Aorta (tissue), 5 donors: Measurements from ENCODE around the gene ENPP7. TPM values are rescaled to one million over a fixed set of nuclear protein-coding genes. Genes with fewer than 3 reads are reported as not detected.

Source experiments
- ATAC-seq: fragments of 200-7000 bp; cut with Tn5 transposase; one replicate; pipeline ENCODE4 v1.9.1; 2022; ENCODE audit warnings: moderate library complexity; ENCODE audit not compliant: low FRiP score
- DNase-seq, 2 donors: peaks; one replicate each; pipeline ENCODE4 v3.0.0-alpha.2; 2020
- H3K27ac ChIP-seq, 2 donors: one replicate each; pipeline ENCODE4 v1.5.1; 2013; ENCODE audit warnings: low read length in 2 of 2, mild to moderate bottlenecking in 2 of 2, moderate library complexity in 2 of 2, control low read depth in 1 of 2, inconsistent platforms in 1 of 2, low read depth in 1 of 2
- H3K27me3 ChIP-seq, 2 donors: one replicate each; pipeline ENCODE4 v1.6.1; 2013; ENCODE audit warnings: control low read depth in 1 of 2, low read length in 1 of 2, mild to moderate bottlenecking in 1 of 2, moderate library complexity in 1 of 2; ENCODE audit not compliant: insufficient read depth in 2 of 2, control insufficient read depth in 1 of 2
- H3K36me3 ChIP-seq, 2 donors: one replicate each; pipeline ENCODE4 v1.6.1; 2013; ENCODE audit warnings: control low read depth in 1 of 2, low read length in 1 of 2, mild to moderate bottlenecking in 1 of 2; ENCODE audit not compliant: insufficient read depth in 2 of 2, control insufficient read depth in 1 of 2
- H3K4me1 ChIP-seq, 2 donors: one replicate each; pipeline ENCODE4 v1.6.1; 2013; ENCODE audit warnings: low read length in 2 of 2, control low read depth in 1 of 2, mild to moderate bottlenecking in 1 of 2, moderate library complexity in 1 of 2; ENCODE audit not compliant: insufficient read depth in 2 of 2, control insufficient read depth in 1 of 2
- H3K4me3 ChIP-seq, 2 donors: one replicate each; pipeline ENCODE4 v1.5.1; 2013; ENCODE audit warnings: low read length in 2 of 2, control low read depth in 1 of 2, mild to moderate bottlenecking in 1 of 2
- H3K9me3 ChIP-seq: one replicate; pipeline ENCODE4 v1.6.1; 2013; ENCODE audit warnings: mild to moderate bottlenecking, low read length; ENCODE audit not compliant: control insufficient read depth
- WGBS, 2 donors: extraction: QIAGEN DNeasy Blood & Tissue Kit; methylation state at CpG; one replicate each; pipeline ENCODE4 v1.1.7; 2013; 5-methylcytosine and 5-hydroxymethylcytosine counted together
- intact Hi-C, 2 donors: fragments of 100-400 bp; cut with DNase I; formaldehyde crosslinking; loops; one replicate each; pipeline versions ENCODE4 v1.14.2 to v1.15.0; 2022
- polyA plus RNA-seq, 2 donors: library from polyadenylated mRNA; stranded (reverse); fragments of 200-250 nt; gene quantifications; one replicate each; pipeline ENCODE4 v1.2.3, GENCODE V29; 2013
- total RNA-seq, 2 donors: library from RNA; stranded (reverse); fragmentation: NEBNext Ultra II Directional; extraction: Animal tissue kit (Norgen Biotek cat#: 25700); gene quantifications; one replicate each; pipeline ENCODE4 v1.2.1, GENCODE V29; 2021
- donor health status: healthy with polysubstance abuse.
- donor health status: Bipolar disorder and iron deficiency.
- donor health status: DM: no; HTN: no; CAD: no.
- donor health status: DM: no; HTN: no; CAD: no.
- donor health status: DM: yes; HTN: yes; CAD: no.

ENPP7 gene
- total and polyA plus RNA-seq, 4 donors = 10.9 TPM; not detected in 3

DNA sequence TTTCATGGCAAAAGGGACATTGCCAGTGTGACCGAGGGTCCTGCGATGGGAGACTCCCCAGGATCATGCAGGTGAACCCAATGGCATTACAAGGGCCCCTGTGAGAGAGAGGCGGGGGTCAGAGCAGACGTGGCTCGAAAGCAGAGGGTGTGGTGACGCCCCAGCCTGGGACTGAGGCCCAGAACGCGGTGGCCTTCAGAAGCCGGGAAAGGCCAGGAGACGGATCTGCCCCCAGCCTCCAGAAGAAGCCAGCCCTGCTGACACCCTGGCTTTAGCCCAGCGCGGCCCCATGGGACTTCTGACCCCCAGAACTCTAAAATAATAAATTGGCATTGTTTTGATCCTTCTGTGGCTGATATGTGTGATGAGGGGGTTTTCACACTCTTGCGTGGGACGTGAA is 17.4 kb upstream of the ENPP7 start:
- WGBS, 2 donors = 78 to 79% methylated on average over 14 of the region's 14 CpGs
- DNase-seq (no peak), ATAC-seq (no peak)
- intact Hi-C loops = no loop called here
- no peak overlapping the region for H3K4me3 ChIP-seq
- no peaks in the 10 kb centered on the region for H3K9me3 ChIP-seq
- no peaks in the 10 kb centered on the region for H3K36me3 ChIP-seq
- H3K4me1 ChIP-seq = no peaks in the 10 kb centered on the region
- H3K27me3 ChIP-seq = no peaks in the 10 kb centered on the region
- H3K27ac ChIP-seq = no peak overlapping the region

DNA sequence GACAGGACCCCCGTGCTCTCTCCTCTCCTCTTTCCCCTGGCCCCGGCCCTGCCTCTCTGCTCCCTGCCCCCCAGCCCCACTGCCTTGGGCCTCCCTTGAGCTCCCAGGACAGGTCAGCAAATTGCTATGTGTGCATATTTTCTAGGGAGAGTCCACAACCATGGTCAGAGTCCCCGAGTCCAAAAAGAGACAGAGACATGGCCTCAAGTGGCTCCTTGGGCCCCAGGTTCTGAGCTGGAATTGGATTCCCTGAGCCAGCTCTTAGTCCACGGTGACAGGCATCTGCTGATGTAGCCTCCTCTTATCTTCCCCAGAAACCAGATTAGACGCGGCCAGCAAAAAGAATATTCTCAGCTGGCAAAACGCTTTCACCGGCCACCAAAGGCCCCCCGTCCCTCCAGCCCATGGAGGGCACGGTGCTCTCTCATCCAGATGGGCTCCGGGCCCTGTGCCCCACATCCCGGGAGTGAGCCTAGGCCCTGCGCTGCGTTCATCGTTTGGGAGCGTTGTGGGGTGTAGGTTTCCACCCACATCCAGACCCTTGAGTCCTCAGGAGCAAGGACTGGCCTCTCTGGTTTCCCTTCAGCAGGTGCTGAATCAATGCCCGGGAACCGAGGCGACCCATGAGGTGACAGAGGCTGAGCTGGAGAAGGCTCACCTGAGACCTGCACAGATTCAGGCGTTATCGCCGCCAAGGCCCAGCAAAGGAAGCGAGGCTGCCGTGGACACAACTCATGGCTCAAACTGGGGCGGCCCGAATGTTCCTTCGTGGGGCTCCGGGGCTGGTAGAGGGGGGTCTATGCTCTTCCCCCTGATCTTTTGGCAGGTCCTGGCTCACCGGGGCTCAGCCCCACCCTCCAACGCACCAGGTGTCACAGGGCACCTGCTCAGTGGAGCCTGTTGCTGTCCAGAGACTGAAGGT is 16.3 kb upstream of the ENPP7 start:
- Histone ChIP-seq H3K36me3 (no peaks in the 10 kb centered on the region), H3K9me3 (no peaks in the 10 kb centered on the region), H3K4me1 (no peaks in the 10 kb centered on the region), H3K4me3 (no peak overlapping the region), H3K27me3 (no peaks in the 10 kb centered on the region), H3K27ac (no peak overlapping the region)
- intact Hi-C loops = no loop called here
- DNase-seq (no peak), ATAC-seq (no peak)
- 76 to 83% methylated on average over 29 to 30 of the region's 30 CpGs for WGBS, 2 donors

DNA sequence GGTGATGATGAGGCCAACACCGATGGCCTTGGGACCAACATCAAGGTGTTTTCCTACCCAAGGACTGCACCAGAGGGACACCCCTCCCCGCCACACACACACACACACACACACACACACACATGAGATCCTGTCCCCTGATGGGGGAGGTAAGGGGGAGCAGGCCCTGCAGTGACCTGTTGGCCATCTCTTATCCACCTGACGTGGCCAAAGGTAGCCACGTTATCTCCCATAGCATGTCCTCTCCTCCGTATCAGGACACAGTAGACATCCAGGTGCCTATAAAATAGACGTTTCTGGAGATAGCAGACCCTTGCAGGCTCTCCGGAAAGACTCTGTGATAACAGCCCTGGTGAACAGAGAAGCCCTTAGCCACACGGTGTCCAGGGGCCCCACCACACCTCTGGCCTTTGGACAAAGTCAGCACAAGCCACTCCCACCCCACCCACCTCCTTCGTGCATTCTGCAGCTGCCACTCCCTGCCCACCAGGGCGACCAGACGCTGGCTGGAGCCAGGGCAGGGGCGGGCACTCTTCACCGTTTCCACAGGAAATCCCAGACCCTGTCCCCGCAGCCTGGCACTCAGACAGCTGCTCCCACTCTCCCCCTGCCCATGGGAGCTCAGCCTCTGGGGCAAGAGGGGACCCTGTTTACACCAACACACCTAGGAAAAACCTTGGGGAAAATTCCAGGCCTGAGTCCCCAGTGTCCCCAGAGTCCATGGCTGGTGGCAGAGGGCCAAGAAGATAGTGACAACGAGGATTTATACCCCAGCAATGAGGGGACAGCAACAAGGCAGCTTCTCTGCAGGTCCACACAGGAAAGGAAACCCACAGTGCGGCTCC is 15.4 kb upstream of the ENPP7 start:
- no peak for ATAC-seq
- no peak for DNase-seq
- no peak overlapping the region for H3K27ac ChIP-seq
- no peaks in the 10 kb centered on the region for H3K36me3 ChIP-seq
- no peak overlapping the region for H3K4me3 ChIP-seq
- no peaks in the 10 kb centered on the region for H3K27me3 ChIP-seq
- no peaks in the 10 kb centered on the region for H3K4me1 ChIP-seq
- 39 to 41% methylated on average over 16 of the region's 16 CpGs for WGBS, 2 donors
- no peaks in the 10 kb centered on the region for H3K9me3 ChIP-seq
- intact Hi-C loops = no loop called here

DNA sequence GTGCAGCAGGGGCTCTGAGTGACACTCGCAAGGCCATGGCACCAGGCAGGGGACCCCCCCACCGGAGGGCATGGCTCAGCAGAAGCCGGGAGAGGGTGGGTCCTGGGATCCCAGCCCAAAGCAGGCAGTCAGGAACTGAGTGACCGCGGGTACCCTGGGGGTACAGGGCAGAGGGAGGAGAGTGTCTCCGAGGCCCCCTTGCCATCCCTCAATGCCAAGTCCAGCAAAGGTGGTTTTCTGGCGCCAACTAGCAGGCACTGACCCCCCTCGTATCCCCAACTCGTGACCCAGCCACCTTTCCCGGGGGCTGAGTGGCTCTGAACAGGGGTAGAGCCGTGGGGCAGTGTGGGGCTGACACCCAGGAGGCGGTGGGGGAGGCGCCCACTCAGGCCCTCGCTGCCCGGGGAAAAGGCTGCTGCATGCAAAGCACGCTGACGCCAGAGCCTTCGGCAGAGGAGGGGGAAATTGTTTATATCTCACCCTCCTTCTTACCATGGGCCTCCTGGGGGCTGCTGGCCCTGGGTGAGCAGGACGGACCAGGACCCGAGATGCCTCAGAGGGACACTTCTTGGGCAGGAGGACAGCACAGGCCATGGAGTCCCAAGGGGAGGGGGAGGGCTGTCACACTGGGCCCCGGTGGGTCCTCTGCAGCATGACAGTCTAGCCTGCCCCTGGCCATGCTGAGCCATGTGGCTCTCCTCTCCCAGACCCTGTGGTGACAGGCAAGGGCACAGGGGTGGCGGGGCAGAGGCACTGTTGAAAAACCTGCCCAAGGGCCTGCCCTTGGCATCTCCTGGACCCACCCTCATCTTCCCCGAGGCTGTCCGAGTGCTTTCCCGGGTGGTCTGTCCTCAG is 14.6 kb upstream of the ENPP7 start:
- ATAC-seq = peak; percentile 4
- Histone ChIP-seq H3K9me3 (no peaks in the 10 kb centered on the region), H3K4me3 (no peak overlapping the region), H3K27me3 (no peaks in the 10 kb centered on the region), H3K27ac (no peak overlapping the region), H3K4me1 (no peaks in the 10 kb centered on the region), H3K36me3 (no peaks in the 10 kb centered on the region)
- intact Hi-C loops = no loop called here
- DNase-seq = no peak
- 46 to 51% methylated on average over 24 to 25 of the region's 25 CpGs for WGBS, 2 donors

DNA sequence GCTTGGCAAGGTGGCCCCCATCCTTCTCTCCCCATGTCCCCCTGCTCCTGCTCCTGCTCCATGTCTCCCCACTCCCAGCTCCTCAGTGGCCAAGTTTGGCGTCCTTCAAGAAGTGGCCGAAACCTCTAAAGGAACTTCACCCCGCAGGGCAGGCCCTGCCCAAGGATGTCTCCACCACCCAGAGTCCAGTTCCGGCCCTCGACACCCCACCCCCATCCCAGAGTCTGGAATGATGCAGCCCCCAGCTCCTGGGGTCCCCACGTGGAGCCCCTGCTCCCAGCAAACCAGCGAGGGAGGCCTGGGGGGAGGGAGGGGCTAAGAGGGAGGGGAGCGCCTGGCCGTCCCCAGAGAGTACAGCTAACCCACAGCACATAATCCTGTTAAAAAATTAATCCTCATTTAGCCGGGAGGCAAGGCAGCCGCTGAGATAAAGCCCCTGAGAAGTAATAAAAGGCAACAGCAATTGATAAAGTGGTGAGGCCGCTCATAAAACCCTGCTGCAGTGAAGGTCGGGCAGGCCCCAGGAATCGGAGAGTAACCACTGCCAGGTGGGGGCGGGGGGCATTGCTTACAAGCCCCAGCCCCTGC is 9.9 kb upstream of the ENPP7 start:
- no peak overlapping the region for H3K4me3 ChIP-seq
- H3K9me3 ChIP-seq = no peaks in the 10 kb centered on the region
- H3K27ac ChIP-seq = no peak overlapping the region
- H3K4me1 ChIP-seq = no peaks in the 10 kb centered on the region
- 60 to 61% methylated on average over 15 of the region's 15 CpGs for WGBS, 2 donors
- intact Hi-C loops = no loop called here
- DNase-seq (no peak), ATAC-seq (no peak)
- no peaks in the 10 kb centered on the region for H3K36me3 ChIP-seq
- H3K27me3 ChIP-seq = no peaks in the 10 kb centered on the region

DNA sequence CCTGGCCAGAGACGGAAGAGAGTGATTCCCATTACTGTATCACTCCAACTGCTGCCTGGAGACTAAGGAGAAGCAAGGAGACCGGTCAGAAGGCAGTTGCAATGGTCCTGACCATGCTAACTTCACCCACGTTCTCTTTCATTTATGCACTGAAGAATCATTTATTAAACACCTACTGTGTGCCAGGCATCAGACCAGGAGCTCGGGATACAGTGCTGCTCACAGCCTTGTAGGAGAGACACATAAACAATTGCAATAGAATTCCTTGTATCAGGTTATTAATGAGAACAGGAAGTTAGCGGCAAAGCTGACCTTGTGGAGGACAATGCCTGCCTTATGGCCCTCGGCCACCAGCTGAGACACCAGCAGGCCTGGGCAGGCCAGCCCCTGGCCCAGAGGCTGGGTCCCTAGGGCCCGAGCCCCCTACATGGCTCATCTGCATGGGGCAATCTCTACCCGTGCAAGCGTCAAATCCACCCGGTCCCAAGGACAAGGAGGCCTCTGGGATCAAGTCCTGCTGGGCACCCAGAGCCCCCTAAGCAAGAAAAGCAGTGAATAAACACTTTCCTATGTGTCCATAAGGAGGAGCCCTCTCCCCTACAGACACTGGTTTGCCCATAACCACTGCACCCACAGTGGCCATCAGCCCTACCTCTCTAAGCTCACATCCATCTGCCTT is 8.6 kb upstream of the ENPP7 start:
- intact Hi-C loops = no loop called here
- Histone ChIP-seq H3K9me3 (no peaks in the 10 kb centered on the region), H3K27me3 (no peaks in the 10 kb centered on the region), H3K27ac (no peak overlapping the region), H3K4me3 (no peak overlapping the region), H3K36me3 (no peaks in the 10 kb centered on the region), H3K4me1 (no peaks in the 10 kb centered on the region)
- ATAC-seq (no peak), DNase-seq (no peak)
- WGBS, 2 donors = 54 to 60% methylated on average over 10 of the region's 10 CpGs

DNA sequence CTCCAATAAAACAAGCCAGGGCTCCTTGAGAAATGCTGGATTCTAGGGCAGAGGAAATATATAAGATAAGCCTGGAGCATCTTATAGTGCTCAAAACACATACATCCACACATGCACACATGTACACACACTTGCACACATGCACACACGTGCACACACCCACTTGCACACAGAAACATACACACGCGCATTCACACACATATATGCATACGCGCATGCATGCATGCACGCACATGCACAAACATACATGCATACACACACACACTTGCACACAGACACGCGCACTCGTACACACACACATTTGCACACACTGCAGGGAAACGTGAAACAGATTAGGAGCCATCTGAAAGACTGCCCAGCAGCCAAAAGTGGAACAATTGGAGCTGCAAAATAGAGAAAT is 8.0 kb upstream of the ENPP7 start:
- Histone ChIP-seq H3K9me3 (no peaks in the 10 kb centered on the region), H3K36me3 (no peaks in the 10 kb centered on the region), H3K4me1 (no peaks in the 10 kb centered on the region), H3K27me3 (no peaks in the 10 kb centered on the region), H3K4me3 (no peak overlapping the region), H3K27ac (no peak overlapping the region)
- 79 to 86% methylated on average over 10 of the region's 10 CpGs for WGBS, 2 donors
- intact Hi-C loops = no loop called here
- ATAC-seq = no peak
- no peak for DNase-seq
